ENCODE results near the gene CYP4Z1.
"Not testable (repeated sequence)": the region's sequence is repeated elsewhere in the genome, so short reads cannot be mapped to it uniquely, and the experiment has no call there.

DNA sequence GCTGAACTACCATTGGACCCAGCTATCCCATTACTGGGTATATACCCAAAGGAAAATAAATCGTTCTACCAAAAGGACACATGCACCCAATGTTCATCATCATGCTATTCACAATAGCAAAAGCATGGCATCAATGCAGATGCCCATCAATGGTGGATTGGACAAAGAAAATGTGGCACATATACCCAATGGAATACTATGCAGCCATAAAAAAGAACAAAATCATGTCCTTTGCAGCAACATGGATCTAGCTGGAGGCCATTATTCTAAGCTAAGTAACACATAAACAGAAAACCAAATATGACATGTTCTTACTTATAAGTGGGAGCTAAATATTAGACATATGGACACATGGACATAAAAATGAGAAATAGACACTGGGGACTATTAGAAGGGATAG is 54.0 kb downstream of the CYP4Z1 start:
- TF ChIP-seq, protein P1, sequence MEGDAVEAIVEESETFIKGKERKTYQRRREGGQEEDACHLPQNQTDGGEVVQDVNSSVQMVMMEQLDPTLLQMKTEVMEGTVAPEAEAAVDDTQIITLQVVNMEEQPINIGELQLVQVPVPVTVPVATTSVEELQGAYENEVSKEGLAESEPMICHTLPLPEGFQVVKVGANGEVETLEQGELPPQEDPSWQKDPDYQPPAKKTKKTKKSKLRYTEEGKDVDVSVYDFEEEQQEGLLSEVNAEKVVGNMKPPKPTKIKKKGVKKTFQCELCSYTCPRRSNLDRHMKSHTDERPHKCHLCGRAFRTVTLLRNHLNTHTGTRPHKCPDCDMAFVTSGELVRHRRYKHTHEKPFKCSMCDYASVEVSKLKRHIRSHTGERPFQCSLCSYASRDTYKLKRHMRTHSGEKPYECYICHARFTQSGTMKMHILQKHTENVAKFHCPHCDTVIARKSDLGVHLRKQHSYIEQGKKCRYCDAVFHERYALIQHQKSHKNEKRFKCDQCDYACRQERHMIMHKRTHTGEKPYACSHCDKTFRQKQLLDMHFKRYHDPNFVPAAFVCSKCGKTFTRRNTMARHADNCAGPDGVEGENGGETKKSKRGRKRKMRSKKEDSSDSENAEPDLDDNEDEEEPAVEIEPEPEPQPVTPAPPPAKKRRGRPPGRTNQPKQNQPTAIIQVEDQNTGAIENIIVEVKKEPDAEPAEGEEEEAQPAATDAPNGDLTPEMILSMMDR (conservative IDR thresholded peaks at IDR 0.05): not testable (repeated sequence)
- not testable (repeated sequence) for TF ChIP-seq ZFX (IDR thresholded peaks at IDR 0.05)
